Measurements from ENCODE around the gene RRAGD. TPM values are rescaled to one million over a fixed set of nuclear protein-coding genes. Genes with fewer than 3 reads are reported as not detected.

Gene RRAGD
- total and polyA plus RNA-seq, 2 of the 13 experiments (the other 11 are each of a cell fraction or from before 2014, with no cell fraction given), result 0.35 to 0.53 TPM

DNA sequence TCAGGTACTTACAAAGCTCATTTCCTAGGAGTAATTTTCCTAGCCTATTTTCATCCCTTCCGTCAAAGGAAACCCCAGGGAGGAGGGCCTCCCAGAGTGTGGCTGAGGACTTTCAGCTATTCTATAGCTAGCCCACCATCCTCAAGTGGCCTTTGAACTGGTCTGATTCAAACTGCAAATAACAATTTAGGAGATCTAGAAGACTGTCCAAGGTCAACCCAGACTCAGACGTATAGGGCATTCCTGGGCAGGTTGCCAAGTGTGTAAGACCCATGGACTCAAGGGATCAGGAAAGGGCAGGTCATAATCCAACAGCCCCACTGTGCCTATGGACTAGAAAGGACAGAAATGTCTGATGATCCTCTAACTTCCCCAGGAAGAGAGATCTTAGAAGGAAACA, 2.1 kb upstream of the RRAGD start (continued):
- TF ChIP-seq, protein P1, sequence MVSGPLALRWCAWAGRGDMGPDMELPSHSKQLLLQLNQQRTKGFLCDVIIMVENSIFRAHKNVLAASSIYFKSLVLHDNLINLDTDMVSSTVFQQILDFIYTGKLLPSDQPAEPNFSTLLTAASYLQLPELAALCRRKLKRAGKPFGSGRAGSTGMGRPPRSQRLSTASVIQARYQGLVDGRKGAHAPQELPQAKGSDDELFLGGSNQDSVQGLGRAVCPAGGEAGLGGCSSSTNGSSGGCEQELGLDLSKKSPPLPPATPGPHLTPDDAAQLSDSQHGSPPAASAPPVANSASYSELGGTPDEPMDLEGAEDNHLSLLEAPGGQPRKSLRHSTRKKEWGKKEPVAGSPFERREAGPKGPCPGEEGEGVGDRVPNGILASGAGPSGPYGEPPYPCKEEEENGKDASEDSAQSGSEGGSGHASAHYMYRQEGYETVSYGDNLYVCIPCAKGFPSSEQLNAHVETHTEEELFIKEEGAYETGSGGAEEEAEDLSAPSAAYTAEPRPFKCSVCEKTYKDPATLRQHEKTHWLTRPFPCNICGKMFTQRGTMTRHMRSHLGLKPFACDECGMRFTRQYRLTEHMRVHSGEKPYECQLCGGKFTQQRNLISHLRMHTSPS (CRISPR knock-in tag; IDR thresholded peaks at IDR 0.05; ENCODE audit: low read depth), result peak; percentile 67; the same call in 1 of the 2 replicates
- TF ChIP-seq NR3C1 (CRISPR knock-in tag; IDR thresholded peaks at IDR 0.05), result no peak
- TF ChIP-seq, protein P2, sequence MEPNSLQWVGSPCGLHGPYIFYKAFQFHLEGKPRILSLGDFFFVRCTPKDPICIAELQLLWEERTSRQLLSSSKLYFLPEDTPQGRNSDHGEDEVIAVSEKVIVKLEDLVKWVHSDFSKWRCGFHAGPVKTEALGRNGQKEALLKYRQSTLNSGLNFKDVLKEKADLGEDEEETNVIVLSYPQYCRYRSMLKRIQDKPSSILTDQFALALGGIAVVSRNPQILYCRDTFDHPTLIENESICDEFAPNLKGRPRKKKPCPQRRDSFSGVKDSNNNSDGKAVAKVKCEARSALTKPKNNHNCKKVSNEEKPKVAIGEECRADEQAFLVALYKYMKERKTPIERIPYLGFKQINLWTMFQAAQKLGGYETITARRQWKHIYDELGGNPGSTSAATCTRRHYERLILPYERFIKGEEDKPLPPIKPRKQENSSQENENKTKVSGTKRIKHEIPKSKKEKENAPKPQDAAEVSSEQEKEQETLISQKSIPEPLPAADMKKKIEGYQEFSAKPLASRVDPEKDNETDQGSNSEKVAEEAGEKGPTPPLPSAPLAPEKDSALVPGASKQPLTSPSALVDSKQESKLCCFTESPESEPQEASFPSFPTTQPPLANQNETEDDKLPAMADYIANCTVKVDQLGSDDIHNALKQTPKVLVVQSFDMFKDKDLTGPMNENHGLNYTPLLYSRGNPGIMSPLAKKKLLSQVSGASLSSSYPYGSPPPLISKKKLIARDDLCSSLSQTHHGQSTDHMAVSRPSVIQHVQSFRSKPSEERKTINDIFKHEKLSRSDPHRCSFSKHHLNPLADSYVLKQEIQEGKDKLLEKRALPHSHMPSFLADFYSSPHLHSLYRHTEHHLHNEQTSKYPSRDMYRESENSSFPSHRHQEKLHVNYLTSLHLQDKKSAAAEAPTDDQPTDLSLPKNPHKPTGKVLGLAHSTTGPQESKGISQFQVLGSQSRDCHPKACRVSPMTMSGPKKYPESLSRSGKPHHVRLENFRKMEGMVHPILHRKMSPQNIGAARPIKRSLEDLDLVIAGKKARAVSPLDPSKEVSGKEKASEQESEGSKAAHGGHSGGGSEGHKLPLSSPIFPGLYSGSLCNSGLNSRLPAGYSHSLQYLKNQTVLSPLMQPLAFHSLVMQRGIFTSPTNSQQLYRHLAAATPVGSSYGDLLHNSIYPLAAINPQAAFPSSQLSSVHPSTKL (CRISPR knock-in tag; IDR thresholded peaks at IDR 0.05), result peak; percentile 74
- TF ChIP-seq ZNF713 (CRISPR knock-in tag; IDR thresholded peaks at IDR 0.05), result no peak
- TF ChIP-seq, protein P3, sequence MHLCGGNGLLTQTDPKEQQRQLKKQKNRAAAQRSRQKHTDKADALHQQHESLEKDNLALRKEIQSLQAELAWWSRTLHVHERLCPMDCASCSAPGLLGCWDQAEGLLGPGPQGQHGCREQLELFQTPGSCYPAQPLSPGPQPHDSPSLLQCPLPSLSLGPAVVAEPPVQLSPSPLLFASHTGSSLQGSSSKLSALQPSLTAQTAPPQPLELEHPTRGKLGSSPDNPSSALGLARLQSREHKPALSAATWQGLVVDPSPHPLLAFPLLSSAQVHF (CRISPR knock-in tag; IDR thresholded peaks at IDR 0.05), result no peak
- TF ChIP-seq, protein P4, sequence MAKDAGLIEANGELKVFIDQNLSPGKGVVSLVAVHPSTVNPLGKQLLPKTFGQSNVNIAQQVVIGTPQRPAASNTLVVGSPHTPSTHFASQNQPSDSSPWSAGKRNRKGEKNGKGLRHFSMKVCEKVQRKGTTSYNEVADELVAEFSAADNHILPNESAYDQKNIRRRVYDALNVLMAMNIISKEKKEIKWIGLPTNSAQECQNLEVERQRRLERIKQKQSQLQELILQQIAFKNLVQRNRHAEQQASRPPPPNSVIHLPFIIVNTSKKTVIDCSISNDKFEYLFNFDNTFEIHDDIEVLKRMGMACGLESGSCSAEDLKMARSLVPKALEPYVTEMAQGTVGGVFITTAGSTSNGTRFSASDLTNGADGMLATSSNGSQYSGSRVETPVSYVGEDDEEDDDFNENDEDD (CRISPR knock-in tag; IDR thresholded peaks at IDR 0.05; ENCODE audit: borderline replicate concordance), result no peak
- TF ChIP-seq ZNF230 (CRISPR knock-in tag; IDR thresholded peaks at IDR 0.05), result no peak
- 0 out of 2 replicates have a peak, but pooled peaks have one; percentile 48 for TF ChIP-seq HOXA3 (CRISPR knock-in tag; IDR thresholded peaks at IDR 0.05)
- TF ChIP-seq MED1 (CRISPR knock-in tag; IDR thresholded peaks at IDR 0.05), result 0 out of 2 replicates have a peak, but pooled peaks have one; percentile 41
- TF ChIP-seq HNRNPH1 (optimal IDR thresholded peaks at IDR 0.05; ENCODE audit: low read depth, low read length), result no peak
- TF ChIP-seq, protein P5, sequence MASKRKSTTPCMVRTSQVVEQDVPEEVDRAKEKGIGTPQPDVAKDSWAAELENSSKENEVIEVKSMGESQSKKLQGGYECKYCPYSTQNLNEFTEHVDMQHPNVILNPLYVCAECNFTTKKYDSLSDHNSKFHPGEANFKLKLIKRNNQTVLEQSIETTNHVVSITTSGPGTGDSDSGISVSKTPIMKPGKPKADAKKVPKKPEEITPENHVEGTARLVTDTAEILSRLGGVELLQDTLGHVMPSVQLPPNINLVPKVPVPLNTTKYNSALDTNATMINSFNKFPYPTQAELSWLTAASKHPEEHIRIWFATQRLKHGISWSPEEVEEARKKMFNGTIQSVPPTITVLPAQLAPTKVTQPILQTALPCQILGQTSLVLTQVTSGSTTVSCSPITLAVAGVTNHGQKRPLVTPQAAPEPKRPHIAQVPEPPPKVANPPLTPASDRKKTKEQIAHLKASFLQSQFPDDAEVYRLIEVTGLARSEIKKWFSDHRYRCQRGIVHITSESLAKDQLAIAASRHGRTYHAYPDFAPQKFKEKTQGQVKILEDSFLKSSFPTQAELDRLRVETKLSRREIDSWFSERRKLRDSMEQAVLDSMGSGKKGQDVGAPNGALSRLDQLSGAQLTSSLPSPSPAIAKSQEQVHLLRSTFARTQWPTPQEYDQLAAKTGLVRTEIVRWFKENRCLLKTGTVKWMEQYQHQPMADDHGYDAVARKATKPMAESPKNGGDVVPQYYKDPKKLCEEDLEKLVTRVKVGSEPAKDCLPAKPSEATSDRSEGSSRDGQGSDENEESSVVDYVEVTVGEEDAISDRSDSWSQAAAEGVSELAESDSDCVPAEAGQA (IDR thresholded peaks at IDR 0.05; ENCODE audit: low read depth), result no peak
- TF ChIP-seq, protein P5 (CRISPR knock-in tag; IDR thresholded peaks at IDR 0.05; ENCODE audit: borderline replicate concordance), result no peak
- TF ChIP-seq CBX1 (IDR thresholded peaks at IDR 0.05; ENCODE audit: low read depth), result no peak
- no peak for TF ChIP-seq KAT2B (IDR thresholded peaks at IDR 0.05; ENCODE audit: borderline replicate concordance, low read depth, low read length)
- peak; percentile 99 for TF ChIP-seq ZBTB20 (CRISPR knock-in tag; IDR thresholded peaks at IDR 0.05; ENCODE audit: borderline replicate concordance, low read depth)
- peak; percentile 58 for TF ChIP-seq TEAD3 (CRISPR knock-in tag; optimal IDR thresholded peaks at IDR 0.05; ENCODE audit: borderline replicate concordance)
- no peak for TF ChIP-seq ZNF557 (CRISPR knock-in tag; IDR thresholded peaks at IDR 0.05)
- no peak for TF ChIP-seq ZNF614 (CRISPR knock-in tag; IDR thresholded peaks at IDR 0.05; ENCODE audit: borderline replicate concordance)

Measured in HepG2 (cell line).